ENCODE measurements around the gene PML. TPM values are rescaled to one million over a fixed set of nuclear protein-coding genes. Genes with fewer than 3 reads are reported as not detected.

PML gene
- total and polyA plus RNA-seq, 8 donors: 16.0 to 170 (median 30.7) TPM

- peak in 1 of 2 donors; percentile 8 for DNase-seq
- 65 to 81% (median 75%) methylated on average over 5 of the region's 5 CpGs for WGBS, 5 donors
- Histone ChIP-seq H3K27me3 (no peaks in the 10 kb centered on the region), H3K9me3 (no peaks in the 10 kb centered on the region), H3K36me3 (peaks cover 42 to 97% (median 80%) of the 10 kb centered on the region in 4 donors), H3K27ac (peak overlapping the region in 1 of 5 donors; percentile 22), H3K4me3 (no peak overlapping the region), H3K4me1 (peaks cover 0 to 53% (median 22%) of the 10 kb centered on the region in 4 donors)
- intact Hi-C loops (cut with DNase I; ENCODE audit: low total_unique reads): no loop called here
- no peak for TF ChIP-seq POLR2A (IDR thresholded peaks at IDR 0.05)
- TF ChIP-seq CTCF (IDR thresholded peaks at IDR 0.05): no peak
- no peak for TF ChIP-seq EP300 (IDR thresholded peaks at IDR 0.05)
- TF ChIP-seq POLR2AphosphoS5 (IDR thresholded peaks at IDR 0.05): no peak
Observed at GRCh38 chr15:74025436-74025835, 30.9 kb downstream of the PML start.

- Histone ChIP-seq H3K36me3 (peaks cover 42 to 97% (median 78%) of the 10 kb centered on the region in 4 donors), H3K4me3 (no peak overlapping the region), H3K27ac (peak overlapping the region in 2 of 5 donors; percentile 1 to 64), H3K27me3 (no peaks in the 10 kb centered on the region), H3K4me1 (peaks cover 0 to 51% (median 22%) of the 10 kb centered on the region in 4 donors), H3K9me3 (no peaks in the 10 kb centered on the region)
- no peak for TF ChIP-seq POLR2AphosphoS5 (IDR thresholded peaks at IDR 0.05)
- no peak for TF ChIP-seq EP300 (IDR thresholded peaks at IDR 0.05)
- TF ChIP-seq CTCF (IDR thresholded peaks at IDR 0.05): no peak
- TF ChIP-seq POLR2A (IDR thresholded peaks at IDR 0.05): no peak
- intact Hi-C loops (cut with DNase I; ENCODE audit: low total_unique reads): no loop called here
- WGBS, 5 donors: 42 to 75% (median 71%) methylated on average over 3 of the region's 3 CpGs
- peak in 1 of 2 donors; percentile 30 for DNase-seq
Observed at GRCh38 chr15:74027688-74028087, 33.2 kb downstream of the PML start.

GRCh38 chr15:74028646-74029045 is 34.1 kb downstream of the PML start:
- Histone ChIP-seq H3K36me3 (peaks cover 42 to 97% (median 78%) of the 10 kb centered on the region in 4 donors), H3K27me3 (no peaks in the 10 kb centered on the region), H3K27ac (peak overlapping the region in 1 of 5 donors; percentile 64), H3K4me1 (peaks cover 0 to 42% (median 17%) of the 10 kb centered on the region in 4 donors), H3K4me3 (no peak overlapping the region), H3K9me3 (no peaks in the 10 kb centered on the region)
- DNase-seq: no peak
- WGBS, 5 donors: 49 to 67% (median 54%) methylated on average over 3 of the region's 3 CpGs
- intact Hi-C loops (cut with DNase I; ENCODE audit: low total_unique reads): no loop called here
- no peak for TF ChIP-seq EP300 (IDR thresholded peaks at IDR 0.05)
- TF ChIP-seq CTCF (IDR thresholded peaks at IDR 0.05): no peak
- no peak for TF ChIP-seq POLR2AphosphoS5 (IDR thresholded peaks at IDR 0.05)
- TF ChIP-seq POLR2A (IDR thresholded peaks at IDR 0.05): no peak

- no peaks in the 10 kb centered on the region for H3K27me3 ChIP-seq
- peaks cover 0 to 30% (median 8%) of the 10 kb centered on the region in 4 donors for H3K4me1 ChIP-seq
- no peaks in the 10 kb centered on the region for H3K9me3 ChIP-seq
- H3K4me3 ChIP-seq: no peak overlapping the region
- H3K27ac ChIP-seq: no peak overlapping the region
- 94 to 100% (median 98%) methylated on average over 6 of the region's 6 CpGs for WGBS, 5 donors
- intact Hi-C loops (cut with DNase I; ENCODE audit: low total_unique reads): no loop called here
- TF ChIP-seq CTCF (IDR thresholded peaks at IDR 0.05) (no peak), POLR2AphosphoS5 (IDR thresholded peaks at IDR 0.05) (no peak), POLR2A (IDR thresholded peaks at IDR 0.05) (no peak), EP300 (IDR thresholded peaks at IDR 0.05) (no peak)
- no peak for DNase-seq
- H3K36me3 ChIP-seq: peaks cover 44 to 97% (median 77%) of the 10 kb centered on the region in 4 donors
Observed at GRCh38 chr15:74032046-74032445, 37.5 kb downstream of the PML start.

Data from stomach (tissue), 9 donors.